Measurements from ENCODE around the gene LRRC61. TPM values are rescaled to one million over a fixed set of nuclear protein-coding genes. Genes with fewer than 3 reads are reported as not detected.
"Not testable (repeated sequence)": the region's sequence is repeated elsewhere in the genome, so short reads cannot be mapped to it uniquely, and the experiment has no call there.

Gene LRRC61
- total RNA-seq, 1 experiment from 2014 or later: not detected

DNA sequence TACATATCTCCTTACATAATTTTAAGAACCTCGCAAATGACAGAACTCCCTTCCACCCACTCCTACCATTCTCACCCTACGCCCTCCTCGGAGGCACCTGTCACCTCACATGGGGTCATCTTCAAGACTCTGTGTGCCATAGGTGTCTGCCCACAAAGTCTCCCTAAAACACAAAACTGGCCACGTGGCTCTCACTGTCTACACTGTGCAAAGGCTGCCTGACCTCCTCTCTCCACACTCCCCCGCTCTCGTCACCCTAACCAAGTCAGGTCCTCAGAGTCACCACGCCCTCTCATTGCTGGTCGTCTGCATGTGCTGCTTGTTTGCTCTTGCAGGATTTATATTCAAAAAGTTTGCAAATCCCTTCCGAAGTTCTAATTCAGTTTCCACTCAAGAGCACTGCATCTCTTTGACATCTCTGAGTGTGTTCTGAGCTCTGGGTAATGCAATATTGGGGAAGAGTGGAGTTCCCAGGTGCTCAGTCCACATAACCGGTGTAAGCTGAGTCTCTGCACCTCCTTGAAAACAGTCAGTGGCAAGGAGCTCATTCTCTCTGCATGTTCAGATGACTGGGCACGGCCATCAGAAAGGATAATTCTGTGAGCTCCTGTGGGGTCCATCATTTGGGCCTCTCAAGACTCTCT is 17.8 kb upstream of the LRRC61 start:
- in situ Hi-C loops (cut with HindIII; ENCODE audit: low pct_unique_long_range_greater_than_20kb, low sequenced_read_pairs); DNase-seq (ENCODE audit: low read depth, low spot score): not testable (repeated sequence)

DNA sequence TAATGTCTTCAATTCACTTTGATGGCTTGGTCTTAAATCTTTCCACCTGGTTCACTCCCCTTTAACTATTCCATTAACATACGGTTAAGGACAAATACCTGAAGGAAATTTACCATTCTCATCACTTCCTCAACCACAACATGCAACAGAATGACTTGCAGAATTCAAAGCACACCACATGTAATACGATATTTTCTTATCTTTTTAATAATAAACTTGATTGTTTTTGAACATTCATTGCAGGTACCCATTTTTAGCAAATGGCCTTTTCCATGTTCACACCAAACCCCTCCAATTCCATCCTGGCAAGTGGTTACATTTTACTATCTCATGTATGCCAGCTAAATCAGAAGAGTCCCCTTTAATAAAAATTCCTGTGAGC is 17.3 kb upstream of the LRRC61 start:
- in situ Hi-C loops (cut with HindIII; ENCODE audit: low pct_unique_long_range_greater_than_20kb, low sequenced_read_pairs): not testable (repeated sequence)

DNA sequence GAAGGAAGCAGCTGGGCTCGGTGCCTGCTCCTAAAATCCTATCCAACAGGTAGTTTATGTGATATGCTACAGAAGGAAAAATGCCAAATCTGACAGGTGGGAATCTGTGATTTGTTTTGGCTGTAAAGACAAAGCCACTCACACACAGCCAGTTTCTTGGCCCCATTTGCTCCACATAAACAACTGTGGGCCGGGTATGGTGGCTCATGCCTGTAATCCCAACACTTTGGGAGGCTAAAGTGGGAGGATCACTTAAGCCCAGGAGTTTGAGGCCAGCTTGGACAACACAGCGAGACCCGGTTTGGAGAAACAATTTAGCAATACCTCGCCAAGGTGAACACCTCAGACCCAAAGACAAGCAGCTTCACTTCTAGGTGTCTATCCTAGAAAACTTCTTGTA is 16.8 kb upstream of the LRRC61 start:
- DNase-seq (ENCODE audit: low read depth, low spot score); in situ Hi-C loops (cut with HindIII; ENCODE audit: low pct_unique_long_range_greater_than_20kb, low sequenced_read_pairs): not testable (repeated sequence)

More for the DNA sequence above, 17.3 kb upstream of the LRRC61 start:
- not testable (repeated sequence) for DNase-seq (ENCODE audit: low read depth, low spot score)

DNA sequence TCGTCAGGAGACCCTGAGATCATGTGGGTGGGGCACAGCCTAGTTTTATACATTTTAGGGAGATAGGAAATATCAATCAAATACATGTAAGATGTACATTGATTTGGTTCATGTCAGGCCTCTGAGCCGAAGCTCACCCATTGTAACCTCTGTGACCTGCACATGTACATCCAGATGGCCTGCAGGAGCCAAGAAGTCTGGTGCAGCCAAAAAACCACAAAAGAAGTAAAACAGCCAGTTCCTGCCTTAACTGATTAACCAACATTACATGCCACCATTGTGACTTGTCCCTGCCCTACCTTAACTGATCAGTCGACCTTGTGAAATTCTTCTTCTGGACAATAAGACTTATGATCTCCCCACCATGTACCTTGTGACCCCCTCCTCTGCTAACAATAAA is 16.0 kb upstream of the LRRC61 start:
- in situ Hi-C loops (cut with HindIII; ENCODE audit: low pct_unique_long_range_greater_than_20kb, low sequenced_read_pairs): no loop called here
- DNase-seq (ENCODE audit: low read depth, low spot score): no peak

DNA sequence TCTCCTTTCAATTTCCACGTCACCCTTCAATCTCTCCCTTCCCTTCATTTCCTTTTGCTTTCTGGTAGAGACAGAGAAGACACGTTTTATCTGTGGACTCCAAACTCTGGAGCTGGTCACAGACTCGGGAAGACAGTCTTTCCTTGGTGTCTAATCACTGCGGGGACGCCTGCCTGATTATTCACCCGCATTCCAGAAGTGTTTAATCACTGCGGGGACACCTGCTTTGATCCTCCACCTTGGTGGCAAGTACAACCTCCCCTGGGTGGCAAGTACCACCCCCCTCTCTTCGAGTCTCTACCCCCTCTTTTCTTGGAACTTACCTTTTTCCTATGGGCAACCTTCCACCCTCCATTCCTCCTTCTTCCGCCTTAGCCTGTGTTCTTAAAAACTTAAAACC is 15.3 kb upstream of the LRRC61 start:
- no peak for DNase-seq (ENCODE audit: low read depth, low spot score)
- in situ Hi-C loops (cut with HindIII; ENCODE audit: low pct_unique_long_range_greater_than_20kb, low sequenced_read_pairs): no loop called here

DNA sequence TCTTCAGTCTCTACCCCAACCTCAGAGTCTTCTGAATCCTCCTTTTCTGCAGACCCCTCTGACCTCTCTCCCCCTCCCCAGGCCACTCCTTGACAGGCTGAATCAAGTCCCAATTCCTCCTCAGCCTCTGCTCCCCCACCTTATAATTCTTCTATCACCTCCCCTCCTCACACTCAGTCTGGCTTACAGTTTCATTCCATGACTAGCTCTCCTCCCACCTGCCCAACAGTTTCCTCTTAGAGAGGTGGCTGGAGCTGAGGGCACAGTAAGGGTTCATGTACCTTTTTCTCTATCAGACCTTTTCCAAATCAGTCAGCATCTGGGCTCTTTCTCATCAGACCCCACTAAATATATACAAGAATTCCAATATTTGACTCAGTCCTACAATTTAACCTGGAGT is 14.6 kb upstream of the LRRC61 start:
- in situ Hi-C loops (cut with HindIII; ENCODE audit: low pct_unique_long_range_greater_than_20kb, low sequenced_read_pairs): no loop called here
- no peak for DNase-seq (ENCODE audit: low read depth, low spot score)

DNA sequence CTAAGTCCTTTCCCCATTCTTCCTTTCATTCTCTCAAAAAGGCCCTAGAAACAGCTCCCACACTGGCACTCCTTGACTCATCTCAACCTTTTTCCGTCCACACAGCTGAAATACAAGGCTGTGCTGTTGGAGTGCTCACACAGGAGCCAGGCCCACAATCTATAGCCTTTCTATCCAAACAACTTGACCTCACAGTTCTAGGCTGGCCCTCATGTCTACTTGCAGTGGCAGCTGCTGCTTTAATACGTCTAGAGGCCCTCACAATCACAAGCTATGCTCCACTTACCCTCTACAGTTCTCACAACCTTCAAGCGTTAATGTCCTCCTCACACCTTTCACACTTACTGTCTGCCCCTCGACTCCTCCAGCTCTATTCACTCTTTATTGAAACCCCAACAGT is 12.0 kb upstream of the LRRC61 start:
- in situ Hi-C loops (cut with HindIII; ENCODE audit: low pct_unique_long_range_greater_than_20kb, low sequenced_read_pairs): no loop called here
- no peak for DNase-seq (ENCODE audit: low read depth, low spot score)

DNA sequence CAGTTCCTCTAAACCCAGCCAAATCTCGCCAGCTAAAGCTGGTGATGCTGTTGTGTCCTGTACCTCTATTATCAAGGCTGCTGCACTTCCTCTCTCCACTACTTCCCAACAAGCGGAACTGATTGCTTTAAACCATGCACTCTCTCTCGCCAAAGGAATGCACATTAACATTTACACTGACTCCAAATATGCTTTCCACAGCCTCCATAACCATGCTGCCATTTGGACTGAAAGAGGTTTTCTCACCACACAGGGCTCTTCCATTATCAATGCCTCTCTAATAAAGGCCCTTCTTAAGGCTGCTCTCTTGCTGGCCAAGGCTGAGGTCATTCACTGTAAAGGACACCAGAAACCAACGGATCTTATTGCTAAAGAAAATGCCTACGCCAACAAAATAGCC is 11.4 kb upstream of the LRRC61 start:
- in situ Hi-C loops (cut with HindIII; ENCODE audit: low pct_unique_long_range_greater_than_20kb, low sequenced_read_pairs): no loop called here
- DNase-seq (ENCODE audit: low read depth, low spot score): no peak

DNA sequence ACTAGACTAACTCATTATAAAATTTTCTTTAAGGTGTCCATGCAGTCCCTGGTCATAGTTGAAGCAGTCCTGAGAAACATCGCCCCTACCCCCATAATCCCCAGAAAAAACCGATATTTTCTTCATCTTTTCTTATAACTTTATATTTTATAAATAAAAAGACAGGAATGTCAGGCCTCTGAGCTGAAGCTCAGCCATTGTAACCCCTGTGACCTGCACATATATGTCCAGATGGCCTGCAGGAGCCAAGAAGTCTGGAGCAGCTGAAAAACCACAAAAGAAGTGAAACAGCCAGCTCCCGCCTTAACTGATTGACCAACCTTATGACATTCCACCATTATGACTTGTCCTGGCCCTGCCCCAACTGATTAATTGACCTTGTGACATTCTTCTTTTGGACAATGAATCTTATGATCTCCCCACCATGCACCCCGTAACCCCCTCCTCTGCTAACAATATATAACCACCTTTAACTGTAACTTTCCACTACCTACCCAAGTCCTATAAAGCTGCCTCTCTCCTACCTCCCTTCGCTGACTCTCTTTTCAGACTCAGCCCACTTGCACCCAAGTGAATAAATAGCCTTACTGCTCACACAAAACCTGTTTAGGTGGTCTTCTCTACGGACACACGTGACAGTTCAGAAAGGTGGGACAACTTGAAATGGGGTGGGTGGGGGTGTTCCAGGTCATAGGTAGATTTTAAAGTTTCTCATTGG is 10.3 kb upstream of the LRRC61 start:
- in situ Hi-C loops (cut with HindIII; ENCODE audit: low pct_unique_long_range_greater_than_20kb, low sequenced_read_pairs); DNase-seq (ENCODE audit: low read depth, low spot score): not testable (repeated sequence)

DNA sequence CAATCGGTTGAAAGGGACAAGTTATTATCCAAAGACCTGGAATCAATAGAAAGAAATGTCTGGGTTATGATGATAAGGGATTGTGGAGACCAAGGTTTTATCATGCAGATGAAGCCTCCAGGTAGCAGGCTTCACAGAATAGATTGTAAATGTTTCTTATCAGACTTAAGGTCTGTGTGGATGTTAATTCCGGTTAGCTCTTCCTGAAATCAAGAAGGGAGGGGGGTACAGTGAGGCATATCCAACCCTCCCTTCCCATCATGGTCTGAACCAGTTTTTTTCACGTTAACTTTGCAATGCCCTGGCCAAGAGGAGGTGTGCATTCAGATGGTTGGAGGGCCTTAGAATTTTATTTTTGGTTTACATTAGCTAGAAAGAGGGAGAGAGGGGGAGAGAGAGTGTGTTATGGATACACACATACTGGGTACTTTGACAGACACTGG is 9.8 kb upstream of the LRRC61 start:
- in situ Hi-C loops (cut with HindIII; ENCODE audit: low pct_unique_long_range_greater_than_20kb, low sequenced_read_pairs): no loop called here
- DNase-seq (ENCODE audit: low read depth, low spot score): no peak

DNA sequence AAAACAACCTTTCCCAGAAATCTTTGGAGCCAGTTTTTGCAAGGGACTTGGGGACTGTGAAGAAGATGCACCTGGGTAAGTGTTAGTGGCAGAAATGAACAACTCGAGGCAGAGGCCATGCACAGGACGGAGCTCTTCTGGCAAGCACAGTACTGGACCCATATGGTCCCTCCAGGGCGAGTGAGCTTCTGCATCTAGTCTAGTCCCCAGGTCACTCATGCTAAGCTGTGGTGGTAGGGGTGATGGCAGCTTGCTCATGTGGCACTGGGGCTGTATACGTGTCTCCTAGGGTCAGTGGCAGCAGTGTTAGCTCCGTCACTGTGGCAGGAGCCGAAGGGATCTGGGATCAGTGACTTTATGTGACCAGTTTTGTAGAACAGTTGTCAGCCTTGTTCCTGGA is 9.3 kb upstream of the LRRC61 start:
- no peak for DNase-seq (ENCODE audit: low read depth, low spot score)
- in situ Hi-C loops (cut with HindIII; ENCODE audit: low pct_unique_long_range_greater_than_20kb, low sequenced_read_pairs): no loop called here

DNA sequence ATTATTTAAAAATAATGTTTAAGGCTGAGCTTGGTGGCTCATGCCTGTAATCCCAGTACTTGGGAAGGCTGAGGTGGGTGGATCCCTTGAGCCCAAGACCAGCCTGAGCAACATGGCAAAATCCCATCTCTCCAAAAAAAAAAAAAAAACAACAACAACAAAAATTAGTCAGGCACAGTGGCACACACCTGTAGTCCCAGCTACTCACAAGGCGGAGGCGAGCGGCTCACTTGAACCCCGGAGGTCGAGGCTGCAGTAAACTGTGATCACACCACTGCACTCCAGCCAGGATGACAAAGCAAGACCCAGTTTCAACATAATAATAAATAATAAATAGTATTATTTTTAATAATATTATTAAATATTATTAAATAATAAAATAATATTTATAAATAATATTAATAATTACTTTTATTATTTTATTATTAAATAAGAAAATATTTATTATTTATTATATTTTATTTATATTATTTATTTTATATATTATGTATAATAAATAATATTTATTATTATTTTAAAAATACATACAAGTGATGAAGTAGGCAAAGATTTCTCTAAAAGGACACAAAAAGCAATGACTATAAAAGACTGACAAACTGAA is 8.4 kb upstream of the LRRC61 start:
- DNase-seq (ENCODE audit: low read depth, low spot score): no peak
- in situ Hi-C loops (cut with HindIII; ENCODE audit: low pct_unique_long_range_greater_than_20kb, low sequenced_read_pairs): no loop called here

DNA sequence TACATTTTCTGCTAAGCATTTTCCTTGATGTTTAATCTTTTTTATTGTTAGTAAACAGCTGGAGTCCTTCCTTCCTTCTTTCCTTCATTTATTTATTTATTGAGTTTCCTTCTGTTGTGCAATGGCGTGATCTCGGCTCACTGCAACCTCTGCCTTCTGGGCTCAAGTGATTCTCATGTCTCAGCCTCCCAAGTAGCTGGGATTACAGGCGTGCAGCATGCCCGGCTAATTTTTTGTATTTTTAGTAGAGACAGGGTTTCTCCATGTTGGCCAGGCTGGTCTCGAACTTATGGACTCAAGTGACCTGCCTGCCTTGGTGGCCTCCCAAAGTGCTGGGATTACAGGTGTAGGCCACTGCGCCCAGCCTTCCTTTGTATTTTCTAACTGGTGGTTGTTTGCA is 6.2 kb upstream of the LRRC61 start:
- in situ Hi-C loops (cut with HindIII; ENCODE audit: low pct_unique_long_range_greater_than_20kb, low sequenced_read_pairs); DNase-seq (ENCODE audit: low read depth, low spot score): not testable (repeated sequence)

DNA sequence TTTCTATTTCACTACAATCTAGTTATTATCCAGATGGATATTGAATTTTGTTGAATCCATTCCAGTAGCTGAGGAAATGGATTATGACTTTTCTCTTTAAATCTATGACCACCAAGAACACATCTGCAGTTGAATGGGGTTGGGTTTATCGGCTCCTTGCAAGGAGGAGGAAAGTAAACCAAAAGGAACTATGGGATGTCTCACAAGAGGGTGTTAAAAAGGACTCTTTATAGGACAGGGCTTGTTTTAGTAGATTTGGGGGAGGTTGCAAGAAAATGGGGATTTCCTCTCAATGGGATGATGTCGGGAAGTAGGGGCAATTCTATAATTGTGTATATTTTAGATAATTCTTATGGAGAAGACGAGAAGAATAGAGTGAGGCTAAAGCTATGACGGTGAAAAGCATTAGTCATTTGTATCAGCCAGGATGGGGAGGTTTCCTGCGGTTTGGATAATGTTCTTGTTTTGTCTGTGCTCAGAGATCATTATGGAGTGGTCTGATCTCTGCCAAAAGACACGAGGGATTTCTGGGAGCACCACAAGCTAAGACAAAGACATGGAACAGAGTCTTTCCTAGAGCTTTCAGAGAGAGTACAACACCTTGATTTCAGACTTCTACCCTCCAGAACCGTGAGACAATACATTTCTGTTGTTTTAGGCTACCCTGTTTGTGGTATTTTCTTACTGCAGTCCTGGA is 5.3 kb upstream of the LRRC61 start:
- no peak for DNase-seq (ENCODE audit: low read depth, low spot score)
- in situ Hi-C loops (cut with HindIII; ENCODE audit: low pct_unique_long_range_greater_than_20kb, low sequenced_read_pairs): no loop called here

DNA sequence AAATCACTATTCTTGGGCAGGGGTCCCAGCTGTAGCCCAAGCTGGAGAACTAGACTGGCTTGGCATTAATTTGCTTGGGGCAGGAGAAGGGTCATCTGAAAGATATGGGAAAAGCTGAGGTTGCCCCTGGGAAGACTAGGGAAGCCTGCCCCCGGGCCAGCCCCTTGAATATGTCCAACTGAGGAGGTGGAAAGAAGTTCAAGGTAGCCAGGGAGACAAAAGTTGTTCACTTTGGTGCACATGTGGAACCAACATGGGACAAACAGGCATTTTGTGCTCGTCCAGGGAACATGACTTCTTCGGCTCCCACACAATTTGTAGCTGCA is 1.4 kb upstream of the LRRC61 start:
- no peak for DNase-seq (ENCODE audit: low read depth, low spot score)
- in situ Hi-C loops (cut with HindIII; ENCODE audit: low pct_unique_long_range_greater_than_20kb, low sequenced_read_pairs): no loop called here

DNA sequence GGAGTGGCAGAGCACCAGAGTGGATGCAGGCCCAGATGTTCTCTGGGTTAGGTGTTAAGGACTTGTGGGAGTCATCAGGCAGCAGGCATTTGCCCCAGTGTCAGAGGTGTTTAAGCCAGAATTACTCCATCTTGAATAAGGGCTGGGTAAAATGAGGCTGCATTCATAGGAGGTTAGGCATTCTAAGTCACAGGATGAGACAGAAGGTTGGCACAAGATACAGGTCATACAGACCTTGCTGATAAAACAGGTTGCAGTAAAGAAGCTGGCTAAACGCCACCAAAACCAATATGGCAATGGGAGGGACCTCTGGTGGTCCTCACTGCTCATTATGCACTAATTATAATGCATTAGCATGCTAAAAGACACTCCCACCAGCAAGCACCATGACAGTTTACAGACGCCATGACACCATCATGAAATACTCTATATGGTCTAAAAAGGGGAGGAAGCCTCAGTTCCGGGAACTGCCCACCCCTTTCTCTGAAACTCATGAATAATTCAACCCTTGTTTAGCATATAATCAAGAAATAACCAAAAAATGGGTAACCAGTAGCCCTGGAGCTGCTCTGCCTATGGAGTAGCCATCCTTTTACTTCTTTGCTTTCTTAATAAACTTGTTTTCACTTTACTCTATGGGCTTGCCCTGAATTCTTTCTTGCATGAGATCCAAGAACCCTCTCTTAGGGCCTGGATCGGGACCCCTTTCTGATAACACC is 882 bp upstream of the LRRC61 start:
- in situ Hi-C loops (cut with HindIII; ENCODE audit: low pct_unique_long_range_greater_than_20kb, low sequenced_read_pairs): no loop called here

DNA sequence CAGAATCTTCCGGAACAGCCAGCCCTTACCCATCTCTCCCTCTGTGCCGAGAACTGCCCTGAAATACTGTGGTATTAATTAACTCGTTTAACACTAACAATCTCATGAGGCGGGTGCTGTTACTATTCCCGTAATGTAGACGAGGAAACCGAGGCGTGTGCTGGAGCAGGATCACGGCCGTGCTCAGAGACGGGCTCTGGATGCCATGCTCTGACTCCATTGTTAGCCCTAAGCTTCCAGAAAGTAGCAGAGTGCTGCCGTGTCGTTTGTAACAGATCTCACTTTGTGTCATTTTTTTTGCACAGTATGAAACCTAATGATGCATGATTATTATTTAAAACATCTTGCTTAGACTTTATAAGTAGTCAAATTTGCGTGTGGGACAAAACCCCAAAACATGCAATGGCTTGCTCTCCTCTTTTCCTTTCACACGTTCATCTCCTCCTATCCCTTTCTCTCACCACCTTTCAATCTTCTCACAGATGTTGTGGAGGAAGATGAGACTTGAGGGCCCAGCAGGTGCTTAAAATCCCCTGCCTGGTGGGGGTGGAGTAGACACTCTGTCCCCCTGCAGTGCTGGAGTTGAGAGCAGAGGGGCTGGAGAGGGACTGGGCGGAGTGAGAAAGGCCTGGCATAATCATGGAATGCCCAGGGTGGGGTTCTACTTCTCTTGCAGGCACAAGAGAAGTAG is 672 bp downstream of the LRRC61 start:
- in situ Hi-C loops (cut with HindIII; ENCODE audit: low pct_unique_long_range_greater_than_20kb, low sequenced_read_pairs): no loop called here
- no peak for DNase-seq (ENCODE audit: low read depth, low spot score)

More for the DNA sequence above, 882 bp upstream of the LRRC61 start:
- no peak for DNase-seq (ENCODE audit: low read depth, low spot score)
